GM20000 (cell line): ENCODE data around the gene KANK3.
"Not testable (repeated sequence)": the region's sequence is repeated elsewhere in the genome, so short reads cannot be mapped to it uniquely, and the experiment has no call there.

Experiments used
- DNase-seq: peaks from one replicate; pipeline ENCODE4 v3.0.0; 2012; ENCODE audit warnings: low spot score
- TF ChIP-seq, protein P1 (sequence below): IDR thresholded peaks from 2 replicates; pipeline ENCODE4 v1.5.1; 2012; ENCODE audit warnings: mild to moderate bottlenecking, control low read depth; ENCODE audit errors: extremely low read depth, missing control alignments

The KANK3 gene

DNA sequence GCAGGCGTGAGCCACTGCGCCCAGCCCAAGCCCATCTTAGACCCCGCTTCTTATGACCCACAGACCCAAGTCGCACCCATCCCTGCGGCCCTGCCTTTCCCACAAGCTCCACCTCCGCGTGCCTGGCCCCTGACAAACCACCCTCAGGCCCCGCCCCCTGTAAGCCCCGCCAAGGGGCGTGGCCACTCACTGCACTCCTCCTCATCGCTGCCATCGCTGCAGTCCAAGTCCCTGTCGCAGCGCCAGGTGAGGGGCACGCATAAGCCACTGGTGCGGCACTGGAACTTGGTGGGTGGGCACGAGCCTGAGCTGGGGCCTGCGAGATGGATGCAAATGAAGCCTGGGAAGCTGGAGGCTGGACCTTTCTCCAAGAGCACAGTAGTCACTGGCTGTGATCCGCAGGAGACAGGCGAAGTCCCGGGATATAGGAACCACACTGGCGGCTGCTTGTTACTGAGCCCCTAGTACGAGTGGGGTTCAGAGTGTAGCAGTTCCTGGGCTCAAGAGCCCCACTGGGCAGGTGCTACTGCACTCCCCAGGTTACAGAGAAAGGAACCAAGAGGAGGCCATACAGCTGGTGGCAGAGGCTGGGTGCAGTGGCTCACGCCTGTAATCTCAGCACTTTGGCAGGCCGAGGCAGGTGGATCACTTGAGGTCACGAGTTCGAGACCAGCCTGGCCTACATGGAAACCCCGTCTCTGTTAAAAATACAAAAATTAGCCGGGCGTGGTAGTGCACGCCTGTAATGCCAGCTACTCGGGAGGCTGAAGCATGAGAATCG, 38.0 kb downstream of the KANK3 start:
- no peak for DNase-seq
- TF ChIP-seq, protein P1, sequence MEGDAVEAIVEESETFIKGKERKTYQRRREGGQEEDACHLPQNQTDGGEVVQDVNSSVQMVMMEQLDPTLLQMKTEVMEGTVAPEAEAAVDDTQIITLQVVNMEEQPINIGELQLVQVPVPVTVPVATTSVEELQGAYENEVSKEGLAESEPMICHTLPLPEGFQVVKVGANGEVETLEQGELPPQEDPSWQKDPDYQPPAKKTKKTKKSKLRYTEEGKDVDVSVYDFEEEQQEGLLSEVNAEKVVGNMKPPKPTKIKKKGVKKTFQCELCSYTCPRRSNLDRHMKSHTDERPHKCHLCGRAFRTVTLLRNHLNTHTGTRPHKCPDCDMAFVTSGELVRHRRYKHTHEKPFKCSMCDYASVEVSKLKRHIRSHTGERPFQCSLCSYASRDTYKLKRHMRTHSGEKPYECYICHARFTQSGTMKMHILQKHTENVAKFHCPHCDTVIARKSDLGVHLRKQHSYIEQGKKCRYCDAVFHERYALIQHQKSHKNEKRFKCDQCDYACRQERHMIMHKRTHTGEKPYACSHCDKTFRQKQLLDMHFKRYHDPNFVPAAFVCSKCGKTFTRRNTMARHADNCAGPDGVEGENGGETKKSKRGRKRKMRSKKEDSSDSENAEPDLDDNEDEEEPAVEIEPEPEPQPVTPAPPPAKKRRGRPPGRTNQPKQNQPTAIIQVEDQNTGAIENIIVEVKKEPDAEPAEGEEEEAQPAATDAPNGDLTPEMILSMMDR, result no peak

DNA sequence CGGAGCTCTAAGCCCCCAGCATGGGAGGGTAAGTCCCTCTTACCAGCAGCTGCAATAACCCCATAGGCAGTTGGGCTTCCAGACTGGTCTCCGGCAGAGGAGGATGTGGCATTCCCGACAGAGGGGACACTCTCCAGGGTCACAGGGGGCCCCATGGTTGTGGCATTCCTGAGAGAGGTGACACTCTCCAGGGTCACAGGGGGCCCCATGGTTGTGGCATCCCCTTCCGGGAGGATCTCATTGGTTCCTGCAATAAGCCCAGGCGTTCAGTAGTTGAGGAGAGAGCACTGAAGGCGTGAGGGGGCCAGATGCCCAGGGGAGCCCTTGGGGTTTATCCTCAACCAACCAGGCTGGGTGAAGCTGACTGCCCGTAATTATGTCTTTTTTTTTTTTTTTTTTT, 40.3 kb downstream of the KANK3 start:
- no peak for DNase-seq
- TF ChIP-seq, protein P1, result no peak

DNA sequence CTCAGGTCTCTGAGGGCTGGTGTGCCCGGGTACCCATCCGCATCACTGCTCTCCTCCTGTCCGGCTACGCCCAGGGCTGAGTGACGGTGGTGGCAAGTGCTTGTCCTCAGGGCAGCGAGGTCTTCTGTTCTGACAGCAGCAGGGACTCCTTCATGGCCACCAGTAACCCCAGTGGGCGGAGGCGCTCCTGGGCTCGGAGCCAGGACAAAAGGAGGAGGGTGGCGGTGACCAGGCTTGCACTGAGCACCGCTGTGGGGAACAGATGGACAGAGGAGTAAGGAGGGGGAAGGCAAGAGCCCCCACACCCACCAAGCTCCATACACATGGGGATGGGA, 40.7 kb downstream of the KANK3 start:
- DNase-seq, result no peak
- TF ChIP-seq, protein P1, result no peak

DNA sequence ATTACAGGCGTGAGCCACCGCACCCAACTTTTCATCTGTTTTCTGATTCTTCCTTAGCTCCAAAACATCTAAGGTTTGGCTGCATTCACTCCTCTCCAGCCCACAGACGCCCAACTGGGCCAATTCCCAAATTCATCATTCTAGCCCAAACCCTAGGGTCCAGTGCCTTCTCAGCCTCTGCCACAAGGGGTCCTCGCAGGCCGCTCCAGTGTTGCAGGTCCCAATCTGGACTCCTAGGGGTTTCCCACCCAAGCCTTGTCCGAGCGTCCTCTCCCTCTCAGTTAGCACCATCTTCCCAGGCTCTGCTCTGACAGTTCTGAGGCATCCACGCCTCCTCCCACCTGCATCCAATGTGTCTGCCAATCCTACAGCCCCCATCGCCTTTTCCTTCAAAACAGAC, 51.7 kb downstream of the KANK3 start:
- not testable (repeated sequence) for DNase-seq

DNA sequence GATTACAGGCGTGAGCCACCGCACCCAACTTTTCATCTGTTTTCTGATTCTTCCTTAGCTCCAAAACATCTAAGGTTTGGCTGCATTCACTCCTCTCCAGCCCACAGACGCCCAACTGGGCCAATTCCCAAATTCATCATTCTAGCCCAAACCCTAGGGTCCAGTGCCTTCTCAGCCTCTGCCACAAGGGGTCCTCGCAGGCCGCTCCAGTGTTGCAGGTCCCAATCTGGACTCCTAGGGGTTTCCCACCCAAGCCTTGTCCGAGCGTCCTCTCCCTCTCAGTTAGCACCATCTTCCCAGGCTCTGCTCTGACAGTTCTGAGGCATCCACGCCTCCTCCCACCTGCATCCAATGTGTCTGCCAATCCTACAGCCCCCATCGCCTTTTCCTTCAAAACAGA, 66.6 kb downstream of the KANK3 start:
- DNase-seq, result not testable (repeated sequence)
